ENCODE data around the gene OR11G2.
"Not testable (repeated sequence)": the region's sequence is repeated elsewhere in the genome, so short reads cannot be mapped to it uniquely, and the experiment has no call there.

DNA sequence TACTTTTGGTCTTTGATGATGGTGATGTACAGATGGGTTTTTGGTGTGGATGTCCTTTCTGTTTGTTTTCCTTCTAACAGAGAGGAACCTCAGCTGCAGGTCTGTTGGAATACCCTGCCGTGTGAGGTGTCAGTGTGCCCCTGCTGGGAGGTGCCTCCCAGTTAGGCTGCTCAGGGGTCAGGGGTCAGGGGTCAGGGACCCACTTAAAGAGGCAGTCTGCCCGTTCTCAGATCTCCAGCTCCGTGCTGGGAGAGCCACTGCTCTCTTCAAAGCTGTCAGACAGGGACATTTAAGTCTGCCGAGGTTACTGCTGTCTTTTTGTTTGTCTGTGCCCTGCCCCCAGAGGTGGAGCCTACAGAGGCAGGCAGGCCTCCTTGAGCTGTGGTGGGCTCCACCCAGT, 44.7 kb downstream of the OR11G2 start:
- TF ChIP-seq, protein P1, sequence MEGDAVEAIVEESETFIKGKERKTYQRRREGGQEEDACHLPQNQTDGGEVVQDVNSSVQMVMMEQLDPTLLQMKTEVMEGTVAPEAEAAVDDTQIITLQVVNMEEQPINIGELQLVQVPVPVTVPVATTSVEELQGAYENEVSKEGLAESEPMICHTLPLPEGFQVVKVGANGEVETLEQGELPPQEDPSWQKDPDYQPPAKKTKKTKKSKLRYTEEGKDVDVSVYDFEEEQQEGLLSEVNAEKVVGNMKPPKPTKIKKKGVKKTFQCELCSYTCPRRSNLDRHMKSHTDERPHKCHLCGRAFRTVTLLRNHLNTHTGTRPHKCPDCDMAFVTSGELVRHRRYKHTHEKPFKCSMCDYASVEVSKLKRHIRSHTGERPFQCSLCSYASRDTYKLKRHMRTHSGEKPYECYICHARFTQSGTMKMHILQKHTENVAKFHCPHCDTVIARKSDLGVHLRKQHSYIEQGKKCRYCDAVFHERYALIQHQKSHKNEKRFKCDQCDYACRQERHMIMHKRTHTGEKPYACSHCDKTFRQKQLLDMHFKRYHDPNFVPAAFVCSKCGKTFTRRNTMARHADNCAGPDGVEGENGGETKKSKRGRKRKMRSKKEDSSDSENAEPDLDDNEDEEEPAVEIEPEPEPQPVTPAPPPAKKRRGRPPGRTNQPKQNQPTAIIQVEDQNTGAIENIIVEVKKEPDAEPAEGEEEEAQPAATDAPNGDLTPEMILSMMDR (IDR thresholded peaks at IDR 0.05): not testable (repeated sequence)
- not testable (repeated sequence) for TF ChIP-seq POLR2A, EP300, POLR2AphosphoS5 (IDR thresholded peaks at IDR 0.05)

All from upper lobe of left lung (tissue), 4 donors.